Right atrium auricular region (tissue), 2 donors: ENCODE measurements around the gene FRMPD4. TPM values are rescaled to one million over a fixed set of nuclear protein-coding genes. Genes with fewer than 3 reads are reported as not detected.

Experiments
- DNase-seq: peaks from one replicate; pipeline ENCODE4 v3.0.0-alpha.2; 2019; ENCODE audit warnings: low spot score
- H3K27ac ChIP-seq, 2 donors: fragments of 200-600 bp; sonication (generic); 1 replicate in 1 of 2; 2 replicates in 1 of 2; pipeline ENCODE4 v1.5.1; 2016 to 2019
- H3K27me3 ChIP-seq, 2 donors: fragments of 200-600 bp; sonication (generic); one replicate each; pipeline versions ENCODE4 v1.5.1 to v1.6.0; 2017 to 2019
- H3K36me3 ChIP-seq: fragments of 200-600 bp; sonication (generic); one replicate; pipeline ENCODE4 v1.5.1; 2016
- H3K4me1 ChIP-seq, 2 donors: fragments of 200-600 bp; sonication (generic); one replicate each; pipeline versions ENCODE4 v1.5.1 to v1.6.0; 2017 to 2019
- H3K4me3 ChIP-seq, 2 donors: fragments of 200-600 bp; sonication (generic); 1 replicate in 1 of 2; 2 replicates in 1 of 2; pipeline ENCODE4 v1.5.1; 2017 to 2019; ENCODE audit warnings: mild to moderate bottlenecking in 1 of 2, moderate library complexity in 1 of 2
- H3K9me3 ChIP-seq, 2 donors: fragments of 200-600 bp; sonication (generic); one replicate each; pipeline ENCODE4 v1.5.1; 2019
- total RNA-seq, 2 donors: library from RNA; depleted of rRNA; stranded (reverse); fragments of >200 nt; gene quantifications; one replicate each; pipeline ENCODE4 v1.1.0, GENCODE V29; 2016
- TF ChIP-seq, protein P1 (sequence below), 2 donors: fragments of 200-600 bp; sonication (generic); IDR thresholded peaks; one replicate each; pipeline ENCODE4 v1.5.1; 2019; ENCODE audit warnings: antibody characterized with exemption in 2 of 2

The FRMPD4 gene
- total RNA-seq, 2 donors from 2014 or later: 1.2 to 1.3 TPM

DNA sequence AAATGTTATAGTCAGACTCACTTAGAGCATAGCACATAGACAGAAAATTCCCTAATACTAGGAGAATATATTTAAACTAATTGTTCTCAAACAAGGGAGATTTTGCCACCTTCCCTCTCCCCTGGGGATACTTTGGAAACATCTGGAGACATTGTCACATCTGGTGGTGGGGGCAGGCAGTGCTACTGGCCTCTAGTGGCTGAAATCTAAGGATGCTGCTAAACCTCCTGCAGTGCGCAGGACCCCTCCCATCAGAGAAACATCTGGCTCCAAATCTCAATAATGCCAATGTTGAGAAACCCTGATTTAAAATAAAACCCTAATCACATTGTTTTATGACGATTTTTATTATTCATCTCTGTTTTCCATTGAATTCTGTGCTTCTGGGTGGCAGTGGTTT lies 244.9 kb downstream of the FRMPD4 start:
- TF ChIP-seq, protein P1, sequence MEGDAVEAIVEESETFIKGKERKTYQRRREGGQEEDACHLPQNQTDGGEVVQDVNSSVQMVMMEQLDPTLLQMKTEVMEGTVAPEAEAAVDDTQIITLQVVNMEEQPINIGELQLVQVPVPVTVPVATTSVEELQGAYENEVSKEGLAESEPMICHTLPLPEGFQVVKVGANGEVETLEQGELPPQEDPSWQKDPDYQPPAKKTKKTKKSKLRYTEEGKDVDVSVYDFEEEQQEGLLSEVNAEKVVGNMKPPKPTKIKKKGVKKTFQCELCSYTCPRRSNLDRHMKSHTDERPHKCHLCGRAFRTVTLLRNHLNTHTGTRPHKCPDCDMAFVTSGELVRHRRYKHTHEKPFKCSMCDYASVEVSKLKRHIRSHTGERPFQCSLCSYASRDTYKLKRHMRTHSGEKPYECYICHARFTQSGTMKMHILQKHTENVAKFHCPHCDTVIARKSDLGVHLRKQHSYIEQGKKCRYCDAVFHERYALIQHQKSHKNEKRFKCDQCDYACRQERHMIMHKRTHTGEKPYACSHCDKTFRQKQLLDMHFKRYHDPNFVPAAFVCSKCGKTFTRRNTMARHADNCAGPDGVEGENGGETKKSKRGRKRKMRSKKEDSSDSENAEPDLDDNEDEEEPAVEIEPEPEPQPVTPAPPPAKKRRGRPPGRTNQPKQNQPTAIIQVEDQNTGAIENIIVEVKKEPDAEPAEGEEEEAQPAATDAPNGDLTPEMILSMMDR (IDR thresholded peaks at IDR 0.05): no peak
- no peak for DNase-seq
- Histone ChIP-seq H3K4me1 (no peaks in the 10 kb centered on the region), H3K27ac (no peak overlapping the region), H3K27me3 (no peaks in the 10 kb centered on the region), H3K4me3 (no peak overlapping the region), H3K36me3 (no peaks in the 10 kb centered on the region), H3K9me3 (no peaks in the 10 kb centered on the region)

DNA sequence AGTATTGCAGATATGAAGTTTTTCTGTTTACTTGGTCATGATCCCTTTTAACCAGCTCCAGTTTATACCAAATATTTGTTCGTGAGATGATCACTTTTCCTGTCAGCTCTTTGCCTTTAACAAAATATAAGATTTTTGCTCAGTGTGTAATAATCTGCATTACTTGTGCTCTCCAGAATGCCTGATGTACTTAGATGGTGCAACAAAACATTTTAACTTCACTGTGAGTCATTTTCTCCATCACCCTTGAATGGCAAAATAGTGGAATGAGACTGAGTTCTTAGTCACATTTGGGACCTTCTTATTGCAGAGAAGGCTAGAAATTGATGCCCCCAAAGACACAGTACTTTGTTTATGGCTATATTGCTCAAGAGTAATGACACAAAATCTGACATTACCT lies 252.0 kb downstream of the FRMPD4 start:
- no peak for DNase-seq
- Histone ChIP-seq H3K27ac (no peak overlapping the region), H3K27me3 (no peaks in the 10 kb centered on the region), H3K36me3 (no peaks in the 10 kb centered on the region), H3K4me1 (no peaks in the 10 kb centered on the region), H3K9me3 (peaks cover 0 to 4% of the 10 kb centered on the region in 2 donors), H3K4me3 (no peak overlapping the region)
- TF ChIP-seq, protein P1 (IDR thresholded peaks at IDR 0.05): no peak

GRCh38 chrX:12396584-12396983 lies 258.3 kb downstream of the FRMPD4 start:
- no peak overlapping the region for H3K27ac ChIP-seq
- DNase-seq: no peak
- H3K4me3 ChIP-seq: no peak overlapping the region
- H3K9me3 ChIP-seq: no peaks in the 10 kb centered on the region
- TF ChIP-seq, protein P1 (IDR thresholded peaks at IDR 0.05): no peak
- no peaks in the 10 kb centered on the region for H3K4me1 ChIP-seq
- H3K36me3 ChIP-seq: no peaks in the 10 kb centered on the region
- no peaks in the 10 kb centered on the region for H3K27me3 ChIP-seq

- H3K36me3 ChIP-seq: no peaks in the 10 kb centered on the region
- TF ChIP-seq, protein P1 (IDR thresholded peaks at IDR 0.05): no peak
- no peaks in the 10 kb centered on the region for H3K9me3 ChIP-seq
- no peak for DNase-seq
- H3K4me3 ChIP-seq: no peak overlapping the region
- H3K4me1 ChIP-seq: no peaks in the 10 kb centered on the region
- no peaks in the 10 kb centered on the region for H3K27me3 ChIP-seq
- H3K27ac ChIP-seq: no peak overlapping the region
Observed at GRCh38 chrX:12400218-12400617, 261.9 kb downstream of the FRMPD4 start.

DNA sequence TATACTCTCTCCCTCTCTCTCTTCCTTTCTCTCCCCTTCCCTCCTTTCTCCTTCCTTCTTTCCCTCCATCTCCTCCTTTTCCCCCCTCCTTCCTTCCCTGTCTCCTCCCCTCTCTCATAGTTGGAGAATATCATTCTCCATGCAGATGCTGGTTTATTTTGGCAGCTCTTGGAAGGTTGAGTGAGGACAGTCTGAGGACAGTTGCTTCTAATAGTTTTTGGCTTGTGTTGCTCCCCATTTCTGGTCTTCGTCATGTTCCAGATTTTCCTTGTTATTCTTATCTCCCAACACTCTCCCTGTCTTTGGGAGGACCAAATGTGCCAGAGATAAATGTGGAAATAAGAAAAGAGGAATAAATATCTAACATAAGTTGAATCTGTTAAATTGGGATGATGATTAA lies 263.0 kb downstream of the FRMPD4 start:
- no peaks in the 10 kb centered on the region for H3K27me3 ChIP-seq
- DNase-seq: no peak
- TF ChIP-seq, protein P1 (IDR thresholded peaks at IDR 0.05): no peak
- no peaks in the 10 kb centered on the region for H3K4me1 ChIP-seq
- no peaks in the 10 kb centered on the region for H3K36me3 ChIP-seq
- no peak overlapping the region for H3K27ac ChIP-seq
- no peak overlapping the region for H3K4me3 ChIP-seq
- H3K9me3 ChIP-seq: no peaks in the 10 kb centered on the region

DNA sequence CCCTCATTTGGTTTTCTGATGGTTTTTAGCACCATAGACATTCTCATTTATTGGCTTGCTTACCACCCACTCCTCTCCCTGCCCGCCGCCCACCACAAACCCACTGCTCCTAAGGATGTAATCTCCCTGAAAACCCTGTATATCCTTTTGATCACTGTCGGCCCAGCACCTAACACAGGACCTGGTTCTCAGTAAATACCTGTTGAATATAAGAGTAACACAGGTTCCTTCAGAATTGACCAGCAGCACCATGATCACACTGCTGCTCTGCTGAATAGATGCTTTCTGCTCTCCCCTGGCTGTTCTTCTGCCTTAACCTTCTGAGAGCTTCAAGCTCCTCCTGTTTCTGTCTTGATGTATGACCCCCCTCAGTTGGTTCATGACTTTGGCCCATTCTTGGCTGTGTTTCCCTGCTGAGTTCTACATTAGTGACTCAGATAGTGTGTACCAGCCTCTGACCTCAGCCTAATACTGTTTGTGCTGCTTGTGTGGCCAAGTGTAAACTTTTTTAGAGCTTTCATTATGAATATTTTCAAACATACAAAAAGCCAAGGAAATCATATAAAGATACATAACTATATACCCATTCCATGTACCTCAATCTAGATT lies 265.3 kb downstream of the FRMPD4 start:
- Histone ChIP-seq H3K9me3 (no peaks in the 10 kb centered on the region), H3K4me1 (no peaks in the 10 kb centered on the region)

More for the DNA sequence above, 265.3 kb downstream of the FRMPD4 start:
- Histone ChIP-seq H3K27me3 (no peaks in the 10 kb centered on the region), H3K4me3 (no peak overlapping the region), H3K27ac (no peak overlapping the region), H3K36me3 (no peaks in the 10 kb centered on the region)
- TF ChIP-seq, protein P1 (IDR thresholded peaks at IDR 0.05): no peak
- DNase-seq: no peak
